ENCODE measurements around the gene SAXO2. TPM values are rescaled to one million over a fixed set of nuclear protein-coding genes. Genes with fewer than 3 reads are reported as not detected.
"Not testable (repeated sequence)": the region's sequence is repeated elsewhere in the genome, so short reads cannot be mapped to it uniquely, and the experiment has no call there.

The SAXO2 gene
- total RNA-seq, 2 experiments from 2014 or later: 1.3 to 1.9 TPM

- POLR2A ChIA-PET, CTCF ChIA-PET: not testable (repeated sequence)
Observed at GRCh38 chr15:82282386-82282785, 19.8 kb downstream of the SAXO2 start.

GRCh38 chr15:82284381-82284780 lies 21.8 kb downstream of the SAXO2 start:
- CTCF ChIA-PET, POLR2A ChIA-PET: not testable (repeated sequence)

- CTCF ChIA-PET, POLR2A ChIA-PET: not testable (repeated sequence)
Observed at GRCh38 chr15:82286475-82286874, 23.9 kb downstream of the SAXO2 start.

- POLR2A ChIA-PET, CTCF ChIA-PET: not testable (repeated sequence)
Observed at GRCh38 chr15:82288202-82288601, 25.6 kb downstream of the SAXO2 start.

GRCh38 chr15:82292271-82292670 lies 29.7 kb downstream of the SAXO2 start:
- ChIA-PET POLR2A (no interaction called here), CTCF (no interaction called here)

- ChIA-PET POLR2A (no interaction called here), CTCF (no interaction called here)
Observed at GRCh38 chr15:82294061-82294690, 31.6 kb downstream of the SAXO2 start.

GRCh38 chr15:82297546-82297945 lies 34.9 kb downstream of the SAXO2 start:
- POLR2A ChIA-PET: no interaction called here
- CTCF ChIA-PET: interaction anchor here (1.2 kb wide), 1 partner anchor 13 kb away, joined by 3 read pairs; no protein-coding TSS in a partner anchor

GRCh38 chr15:82298032-82298431 lies 35.4 kb downstream of the SAXO2 start:
- ChIA-PET POLR2A (no interaction called here), CTCF (interaction anchor here (1.2 kb wide), 1 partner anchor 12 kb away, joined by 3 read pairs; no protein-coding TSS in a partner anchor)

- ChIA-PET POLR2A (no interaction called here), CTCF (interaction anchor here (1.2 kb wide), 1 partner anchor 12 kb away, joined by 3 read pairs; no protein-coding TSS in a partner anchor)
Observed at GRCh38 chr15:82298520-82298919, 35.9 kb downstream of the SAXO2 start.

GRCh38 chr15:82299511-82299914 lies 36.9 kb downstream of the SAXO2 start:
- CTCF ChIA-PET, POLR2A ChIA-PET: not testable (repeated sequence)

GRCh38 chr15:82300326-82300725 lies 37.7 kb downstream of the SAXO2 start:
- CTCF ChIA-PET: not testable (repeated sequence)

GRCh38 chr15:82300883-82301282 lies 38.3 kb downstream of the SAXO2 start:
- ChIA-PET POLR2A (no interaction called here), CTCF (no interaction called here)

More at GRCh38 chr15:82300326-82300725, 37.7 kb downstream of the SAXO2 start:
- POLR2A ChIA-PET: not testable (repeated sequence)

GRCh38 chr15:82301296-82302016 lies 38.8 kb downstream of the SAXO2 start:
- ChIA-PET CTCF (no interaction called here), POLR2A (no interaction called here)

- POLR2A ChIA-PET: no interaction called here
- CTCF ChIA-PET: no interaction called here
Observed at GRCh38 chr15:82303956-82304777, 41.5 kb downstream of the SAXO2 start.

GRCh38 chr15:82304778-82305090 lies 42.1 kb downstream of the SAXO2 start:
- ChIA-PET POLR2A (no interaction called here), CTCF (no interaction called here)

GRCh38 chr15:82305621-82306048 lies 43.0 kb downstream of the SAXO2 start:
- ChIA-PET CTCF (no interaction called here), POLR2A (no interaction called here)

- POLR2A ChIA-PET: no interaction called here
Observed at GRCh38 chr15:82306791-82307713, 44.4 kb downstream of the SAXO2 start.

GRCh38 chr15:82307714-82308081 lies 45.1 kb downstream of the SAXO2 start:
- POLR2A ChIA-PET: no interaction called here
- CTCF ChIA-PET: no interaction called here

More at GRCh38 chr15:82306791-82307713, 44.4 kb downstream of the SAXO2 start:
- CTCF ChIA-PET: no interaction called here

- ChIA-PET CTCF (interaction anchor here (0.9 kb wide), 1 partner anchor 12 kb away, joined by 3 read pairs; no protein-coding TSS in a partner anchor), POLR2A (no interaction called here)
Observed at GRCh38 chr15:82309802-82310201, 47.2 kb downstream of the SAXO2 start.

- CTCF ChIA-PET, POLR2A ChIA-PET: not testable (repeated sequence)
Observed at GRCh38 chr15:82311321-82311720, 48.7 kb downstream of the SAXO2 start.

Data from activated CD8-positive, alpha-beta memory T cell treated with anti-CD3 and anti-CD28 coated beads for 36 hours (primary cell).